Measurements from ENCODE around the gene SKAP2. TPM values are rescaled to one million over a fixed set of nuclear protein-coding genes. Genes with fewer than 3 reads are reported as not detected.

Gene SKAP2
- total RNA-seq, 1 experiment from 2014 or later, result 3.2 TPM

- Histone ChIP-seq H3K4ac (ENCODE audit: low read depth, low read length) (no peak overlapping the region), H3K79me1 (ENCODE audit: insufficient read depth, low read depth, low read length, poor library complexity, severe bottlenecking) (no peaks in the 10 kb centered on the region), H3K27me3 (ENCODE audit: insufficient read depth, low read length) (peaks cover 8% of the 10 kb centered on the region; the same call in 1 of the 2 replicates), H3K27ac (ENCODE audit: insufficient read length, low read depth, low read length) (no peak overlapping the region), H4K91ac (ENCODE audit: insufficient read length, low read depth, low read length) (no peak overlapping the region), H3K14ac (ENCODE audit: insufficient read depth, low read length) (no peak overlapping the region), H3K4me1 (ENCODE audit: insufficient read depth, low read length) (peaks cover 6% of the 10 kb centered on the region; the same call in 1 of the 2 replicates), H2BK5ac (ENCODE audit: insufficient read length, low read length) (no peak overlapping the region), H4K20me1 (ENCODE audit: control insufficient read depth, insufficient read depth, insufficient read length) (peaks cover 3% of the 10 kb centered on the region), H3T11ph (ENCODE audit: low read length) (no peak overlapping the region), H4K5ac (ENCODE audit: insufficient read length, low read depth, low read length) (no peak overlapping the region), H2BK120ac (ENCODE audit: low read depth, low read length, poor library complexity, severe bottlenecking) (no peak overlapping the region), H3K23ac (ENCODE audit: insufficient read length, low read depth, low read length) (no peak overlapping the region), H3K56ac (ENCODE audit: insufficient read length, low read depth, low read length) (no peak overlapping the region), H3K4me2 (ENCODE audit: insufficient read depth, insufficient read length, low read length) (no peak overlapping the region), H3K23me2 (ENCODE audit: insufficient read length, low read depth, low read length, poor library complexity, severe bottlenecking) (peaks cover 7% of the 10 kb centered on the region), H2BK12ac (ENCODE audit: insufficient read length, low read depth, low read length) (no peak overlapping the region), H2BK15ac (ENCODE audit: low read depth, low read length) (no peak overlapping the region), H2BK20ac (ENCODE audit: low read depth, low read length, poor library complexity, severe bottlenecking) (no peak overlapping the region), H2AK5ac (ENCODE audit: insufficient read length, low read length) (no peak overlapping the region), H4K8ac (replicated peaks; ENCODE audit: insufficient read length, low read depth, low read length) (no peak overlapping the region), H3K79me2 (ENCODE audit: insufficient read depth, low read length) (no peaks in the 10 kb centered on the region), H3K9me3 (ENCODE audit: control insufficient read depth, low read depth, low read length) (no peaks in the 10 kb centered on the region), H3K9ac (ENCODE audit: extremely low read depth, insufficient read length, low read length) (no peak overlapping the region), H3K18ac (ENCODE audit: insufficient read length, low read depth, low read length) (no peak overlapping the region), H2AFZ (ENCODE audit: low read length) (no peak overlapping the region)
- TF ChIP-seq CTCF (conservative IDR thresholded peaks at IDR 0.05), result no peak
- no peaks in the 10 kb centered on the region for H3K36me3 Mint-ChIP-seq (ENCODE audit: insufficient read depth in 1 of 3, low read depth in 3 of 3)
- H3K4me1 Mint-ChIP-seq, result peaks cover 28 to 32% of the 10 kb centered on the region in 2 experiments
- no peak for DNase-seq
- H3K9me3 Mint-ChIP-seq, result no peaks in the 10 kb centered on the region; a peak in 1 of 5 replicates
- H3K4me3 Mint-ChIP-seq, result no peak overlapping the region
- peaks cover 93% of the 10 kb centered on the region for H3K27me3 Mint-ChIP-seq (ENCODE audit: low read depth)
- no peak overlapping the region for H3K27ac Mint-ChIP-seq
Observed at GRCh38 chr7:26859720-26860119, 4.7 kb downstream of the SKAP2 start.

Measured in H9 (cell line).